K562 (cell line): ENCODE data around the gene SORCS2. TPM values are rescaled to one million over a fixed set of nuclear protein-coding genes. Genes with fewer than 3 reads are reported as not detected.

Experiments
- MGA ChIP-seq: fragments of 450-650 bp; IDR thresholded peaks from 2 replicates; pipeline ENCODE4 v1.6.1; 2016; ENCODE audit warnings: mild to moderate bottlenecking, moderate library complexity
- polyA plus RNA-seq, 8 experiments: library from polyadenylated mRNA; depleted of rRNA in 4 of 8; stranded (reverse) in 5 of 8; unstranded in 3 of 8; fragments of >200 nt; fragmentation: Nextera tagmentation in 2 of 8; fragmentation: Illumina TruSeq in 1 of 8; extraction: Ambion mirVana in 2 of 8; extraction: Trizol in 1 of 8; gene quantifications; 2 replicates each; pipeline versions ENCODE4 v1.2.1 to v1.2.3, GENCODE V29; 2011 to 2014; ENCODE audit warnings: inconsistent platforms in 1 of 8, missing spikeins in 1 of 8
- total RNA-seq, 7 experiments: library from RNA; depleted of rRNA in 6 of 7; stranded (reverse); fragments of >200 nt in 6 of 7; fragmentation: Illumina TruSeq in 2 of 7; extraction: Trizol in 2 of 7; gene quantifications; 2 replicates each; pipeline versions ENCODE4 v1.2.1 to v1.2.3, GENCODE V29; 2011 to 2021; ENCODE audit warnings: low replicate concordance in 1 of 7

The SORCS2 gene
- total and polyA plus RNA-seq, 9 of the 15 experiments (the other 6 are each of a cell fraction or from before 2014, with no cell fraction given), result not detected

- TF ChIP-seq MGA, result no peak
- TF ChIP-seq, all 486 proteins: peak for 0
Measured at GRCh38 chr4:7384929-7385890, 192.9 kb downstream of the SORCS2 start (continued).
